22Rv1 (cell line): ENCODE results near the gene GPR45.

ENCODE experiments used
- H3K27ac ChIP-seq: fragments of 450-650 bp; 2 replicates; pipeline ENCODE4 v1.5.1; 2017
- CTCF ChIP-seq: fragments of 450-650 bp; IDR thresholded peaks from 2 replicates; pipeline ENCODE4 v1.5.1; 2017; ENCODE audit warnings: mild to moderate bottlenecking
- ZFX ChIP-seq: fragments of 450-650 bp; IDR thresholded peaks from 2 replicates; pipeline ENCODE4 v1.6.1; 2017; ENCODE audit warnings: antibody characterized with exemption, borderline replicate concordance

GPR45 gene

GRCh38 chr2:105235388-105236059 lies 6.0 kb upstream of the GPR45 start:
- no peak overlapping the region for H3K27ac ChIP-seq
- TF ChIP-seq ZFX = no peak
- peak; percentile 82 for TF ChIP-seq CTCF

- TF ChIP-seq CTCF = no peak
- no peak for TF ChIP-seq ZFX
- H3K27ac ChIP-seq = no peak overlapping the region
Measured at GRCh38 chr2:105236060-105236424, 5.5 kb upstream of the GPR45 start.

DNA sequence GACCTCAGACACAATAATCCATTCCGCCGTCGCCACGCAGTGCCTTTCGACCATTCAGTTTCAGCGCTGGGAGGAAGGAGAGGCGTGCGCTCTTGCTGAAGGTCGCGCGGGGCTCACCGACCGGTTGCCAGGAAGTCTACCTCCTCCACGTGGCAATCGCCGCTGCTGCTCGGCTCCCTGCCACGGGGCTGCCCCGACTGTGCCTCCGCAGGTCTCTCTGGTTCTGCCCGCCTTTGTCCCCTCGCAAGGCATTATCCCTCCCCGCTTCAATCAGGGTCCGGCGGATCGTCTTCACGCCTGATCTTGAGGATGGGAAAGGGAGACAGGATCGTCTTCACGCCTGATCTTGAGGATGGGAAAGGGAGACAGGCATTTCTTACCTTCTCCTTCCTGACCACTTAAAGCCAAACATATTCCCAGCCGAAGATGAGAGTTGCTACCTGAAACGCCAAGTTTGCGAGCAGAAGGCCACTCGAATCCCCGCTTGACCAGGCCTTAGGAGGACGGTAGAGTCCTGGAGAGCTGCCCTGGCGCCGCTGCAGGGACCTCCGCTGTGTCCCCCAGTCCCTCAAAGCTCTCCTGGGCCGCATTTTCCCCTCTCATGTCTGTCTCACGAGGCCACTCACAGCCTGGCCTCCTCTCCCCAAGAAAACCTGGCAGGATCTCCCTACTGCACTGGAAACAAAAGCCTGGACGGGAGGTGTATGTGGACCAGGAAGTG lies 4.3 kb upstream of the GPR45 start:
- H3K27ac ChIP-seq = no peak overlapping the region
- TF ChIP-seq ZFX = no peak
- TF ChIP-seq CTCF = no peak

DNA sequence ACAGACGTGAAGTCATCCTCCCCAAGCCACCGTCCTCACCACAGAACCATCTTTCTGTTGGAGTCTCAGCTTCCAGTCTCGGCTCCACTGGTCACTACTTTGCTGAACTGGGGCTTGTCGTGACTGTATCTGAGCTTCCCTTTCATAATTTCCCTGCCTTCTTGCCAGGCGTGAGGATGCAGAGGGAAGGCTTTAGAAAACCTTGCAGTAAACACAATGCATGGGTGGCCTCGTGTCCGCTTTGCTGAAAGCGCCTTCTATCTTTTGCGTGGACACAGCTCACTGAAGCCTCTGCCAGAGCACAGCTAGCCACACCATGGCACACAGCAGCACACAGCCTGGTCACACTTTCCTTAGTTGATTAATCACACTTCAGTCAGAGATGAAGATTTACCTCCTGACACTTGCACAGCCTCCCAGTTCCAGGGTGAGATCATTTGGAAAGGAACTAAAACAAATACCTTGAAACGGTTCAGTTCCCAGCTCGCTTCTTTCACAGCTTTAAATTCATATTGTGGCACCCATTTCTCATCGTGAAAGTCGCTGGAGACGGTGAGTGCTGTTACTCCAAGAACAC lies 2.8 kb upstream of the GPR45 start:
- no peak overlapping the region for H3K27ac ChIP-seq
- TF ChIP-seq ZFX (no peak), CTCF (no peak)

GRCh38 chr2:105239924-105240323 lies 1.6 kb upstream of the GPR45 start:
- H3K27ac ChIP-seq = no peak overlapping the region
- TF ChIP-seq ZFX = no peak
- TF ChIP-seq CTCF = no peak

GRCh38 chr2:105242286-105242993 lies 897 bp downstream of the GPR45 start:
- no peak overlapping the region for H3K27ac ChIP-seq
- TF ChIP-seq CTCF (no peak), ZFX (no peak)
